ENCODE data around the gene CT47C1. TPM values are rescaled to one million over a fixed set of nuclear protein-coding genes. Genes with fewer than 3 reads are reported as not detected.

Gene CT47C1
- total RNA-seq, 2 donors from 2014 or later, result not detected

GRCh38 chrX:119101168-119101567 is 28.4 kb downstream of the CT47C1 start:
- Mint-ChIP-seq H3K4me1 (peaks cover 5% of the 10 kb centered on the region), H3K27ac (no peak overlapping the region), H3K36me3 (ENCODE audit: low read depth) (no peaks in the 10 kb centered on the region), H3K4me3 (no peak overlapping the region), H3K9me3 (peaks cover 44% of the 10 kb centered on the region), H3K27me3 (ENCODE audit: insufficient read depth) (no peaks in the 10 kb centered on the region)
- H3K27me3 ChIP-seq (ENCODE audit: control insufficient read depth, insufficient read depth, low read length, poor library complexity, severe bottlenecking), result no peaks in the 10 kb centered on the region
- H3K27ac ChIP-seq (ENCODE audit: low read depth, low read length), result no peak overlapping the region
- H3K9me3 ChIP-seq (ENCODE audit: control insufficient read depth, low read length), result no peaks in the 10 kb centered on the region
- H3K4me1 ChIP-seq (ENCODE audit: control insufficient read depth, insufficient read depth, low read length), result no peaks in the 10 kb centered on the region
- no peaks in the 10 kb centered on the region for H3K36me3 ChIP-seq (ENCODE audit: control insufficient read depth, insufficient read depth, low read length)
- no peak overlapping the region for H3K9ac ChIP-seq (ENCODE audit: extremely low read depth, low read length, poor library complexity, severe bottlenecking)
- H3K4me3 ChIP-seq (ENCODE audit: low read length), result no peak overlapping the region
- 93% methylated on average over 1 of the region's 1 CpG; no CpG with 5 or more reads in 1 of the 2 experiments for WGBS, 2 experiments (ENCODE audit: insufficient coverage in 1 of 2, insufficient read length in 1 of 2)
- TF ChIP-seq, protein P1, sequence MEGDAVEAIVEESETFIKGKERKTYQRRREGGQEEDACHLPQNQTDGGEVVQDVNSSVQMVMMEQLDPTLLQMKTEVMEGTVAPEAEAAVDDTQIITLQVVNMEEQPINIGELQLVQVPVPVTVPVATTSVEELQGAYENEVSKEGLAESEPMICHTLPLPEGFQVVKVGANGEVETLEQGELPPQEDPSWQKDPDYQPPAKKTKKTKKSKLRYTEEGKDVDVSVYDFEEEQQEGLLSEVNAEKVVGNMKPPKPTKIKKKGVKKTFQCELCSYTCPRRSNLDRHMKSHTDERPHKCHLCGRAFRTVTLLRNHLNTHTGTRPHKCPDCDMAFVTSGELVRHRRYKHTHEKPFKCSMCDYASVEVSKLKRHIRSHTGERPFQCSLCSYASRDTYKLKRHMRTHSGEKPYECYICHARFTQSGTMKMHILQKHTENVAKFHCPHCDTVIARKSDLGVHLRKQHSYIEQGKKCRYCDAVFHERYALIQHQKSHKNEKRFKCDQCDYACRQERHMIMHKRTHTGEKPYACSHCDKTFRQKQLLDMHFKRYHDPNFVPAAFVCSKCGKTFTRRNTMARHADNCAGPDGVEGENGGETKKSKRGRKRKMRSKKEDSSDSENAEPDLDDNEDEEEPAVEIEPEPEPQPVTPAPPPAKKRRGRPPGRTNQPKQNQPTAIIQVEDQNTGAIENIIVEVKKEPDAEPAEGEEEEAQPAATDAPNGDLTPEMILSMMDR (conservative IDR thresholded peaks at IDR 0.05), result no peak
- no peak for DNase-seq

DNA sequence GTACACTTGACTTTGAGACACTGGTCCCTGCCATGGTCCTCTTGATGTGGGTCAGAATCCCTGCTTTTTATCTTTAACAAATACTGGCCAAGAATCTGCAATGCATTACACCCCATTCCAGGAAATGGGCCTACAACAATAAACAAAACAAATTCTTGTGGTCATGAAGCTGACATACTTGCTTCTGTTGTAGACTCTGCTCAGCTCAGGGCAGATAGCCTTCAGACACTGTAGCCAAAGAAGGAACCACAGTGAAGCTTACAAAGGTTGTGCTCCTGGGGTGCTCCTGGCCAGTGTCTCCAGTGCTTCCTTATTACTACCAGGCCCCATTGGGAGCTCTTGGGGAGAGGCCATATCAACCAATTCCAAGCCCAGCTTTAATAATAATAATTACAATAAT is 33.0 kb downstream of the CT47C1 start:
- no peak overlapping the region for H3K4me3 ChIP-seq (ENCODE audit: low read length)
- Mint-ChIP-seq H3K36me3 (ENCODE audit: low read depth) (no peaks in the 10 kb centered on the region), H3K4me3 (no peak overlapping the region), H3K9me3 (peaks cover 28% of the 10 kb centered on the region), H3K4me1 (no peaks in the 10 kb centered on the region), H3K27me3 (ENCODE audit: insufficient read depth) (no peaks in the 10 kb centered on the region), H3K27ac (no peak overlapping the region)
- H3K27ac ChIP-seq (ENCODE audit: low read depth, low read length), result no peak overlapping the region
- no peaks in the 10 kb centered on the region for H3K4me1 ChIP-seq (ENCODE audit: control insufficient read depth, insufficient read depth, low read length)
- no peaks in the 10 kb centered on the region for H3K36me3 ChIP-seq (ENCODE audit: control insufficient read depth, insufficient read depth, low read length)
- H3K27me3 ChIP-seq (ENCODE audit: control insufficient read depth, insufficient read depth, low read length, poor library complexity, severe bottlenecking), result no peaks in the 10 kb centered on the region
- no peak for DNase-seq
- TF ChIP-seq, protein P1 (conservative IDR thresholded peaks at IDR 0.05), result no peak
- H3K9ac ChIP-seq (ENCODE audit: extremely low read depth, low read length, poor library complexity, severe bottlenecking), result no peak overlapping the region
- no peaks in the 10 kb centered on the region for H3K9me3 ChIP-seq (ENCODE audit: control insufficient read depth, low read length)

DNA sequence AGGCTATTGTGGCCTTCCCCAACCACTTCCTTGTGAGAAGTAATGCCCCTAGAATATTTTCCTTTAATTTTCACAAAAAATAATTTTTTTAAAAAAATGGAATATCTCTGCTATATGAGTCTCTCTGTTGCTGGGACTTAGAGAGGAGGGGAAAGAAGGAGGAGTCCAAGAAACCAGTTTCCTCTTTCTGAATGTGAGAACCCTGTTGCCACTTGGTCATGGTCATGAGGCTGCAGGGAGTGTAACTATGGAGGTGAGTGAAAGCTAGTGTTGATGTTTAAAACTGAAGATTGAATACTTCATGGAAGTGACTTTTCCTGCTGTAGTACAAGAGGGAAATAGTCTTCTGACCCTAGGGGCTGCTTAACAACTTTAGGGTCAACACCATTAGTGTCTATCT is 34.4 kb downstream of the CT47C1 start:
- Histone ChIP-seq H3K27ac (ENCODE audit: low read depth, low read length) (no peak overlapping the region), H3K4me1 (ENCODE audit: control insufficient read depth, insufficient read depth, low read length) (no peaks in the 10 kb centered on the region), H3K9me3 (ENCODE audit: control insufficient read depth, low read length) (no peaks in the 10 kb centered on the region), H3K36me3 (ENCODE audit: control insufficient read depth, insufficient read depth, low read length) (no peaks in the 10 kb centered on the region), H3K4me3 (ENCODE audit: low read length) (no peak overlapping the region), H3K9ac (ENCODE audit: extremely low read depth, low read length, poor library complexity, severe bottlenecking) (no peak overlapping the region), H3K27me3 (ENCODE audit: control insufficient read depth, insufficient read depth, low read length, poor library complexity, severe bottlenecking) (no peaks in the 10 kb centered on the region)
- Mint-ChIP-seq H3K9me3 (peaks cover 29% of the 10 kb centered on the region), H3K4me3 (no peak overlapping the region), H3K4me1 (no peaks in the 10 kb centered on the region), H3K27me3 (ENCODE audit: insufficient read depth) (no peaks in the 10 kb centered on the region), H3K36me3 (ENCODE audit: low read depth) (no peaks in the 10 kb centered on the region), H3K27ac (no peak overlapping the region)
- TF ChIP-seq, protein P1 (conservative IDR thresholded peaks at IDR 0.05), result no peak
- no peak for DNase-seq
